ENCODE data around the gene FHOD1. TPM values are rescaled to one million over a fixed set of nuclear protein-coding genes. Genes with fewer than 3 reads are reported as not detected.

Gene FHOD1
- total RNA-seq, 4 donors from 2014 or later, result 17.9 to 26.4 (median 24.3) TPM

GRCh38 chr16:67283039-67283825, 36.0 kb upstream of the FHOD1 start:
- no peaks in the 10 kb centered on the region for H3K36me3 ChIP-seq
- no peaks in the 10 kb centered on the region for H3K27me3 ChIP-seq
- peak; percentile 29 for DNase-seq
- intact Hi-C loops (cut with DNase I), result no loop called here
- TF ChIP-seq POLR2A (IDR thresholded peaks at IDR 0.05), result no peak
- TF ChIP-seq CTCF (IDR thresholded peaks at IDR 0.05), result no peak
- peaks cover 11 to 22% of the 10 kb centered on the region in 2 donors for H3K4me1 ChIP-seq
- whole genome bisulfite sequencing, 2 donors, result 83 to 87% methylated on average over 7 of the region's 7 CpGs
- no peaks in the 10 kb centered on the region for H3K9me3 ChIP-seq
- H3K27ac ChIP-seq, result no peak overlapping the region
- H3K4me3 ChIP-seq (replicated peaks in 1 of 3), result no peak overlapping the region

DNA sequence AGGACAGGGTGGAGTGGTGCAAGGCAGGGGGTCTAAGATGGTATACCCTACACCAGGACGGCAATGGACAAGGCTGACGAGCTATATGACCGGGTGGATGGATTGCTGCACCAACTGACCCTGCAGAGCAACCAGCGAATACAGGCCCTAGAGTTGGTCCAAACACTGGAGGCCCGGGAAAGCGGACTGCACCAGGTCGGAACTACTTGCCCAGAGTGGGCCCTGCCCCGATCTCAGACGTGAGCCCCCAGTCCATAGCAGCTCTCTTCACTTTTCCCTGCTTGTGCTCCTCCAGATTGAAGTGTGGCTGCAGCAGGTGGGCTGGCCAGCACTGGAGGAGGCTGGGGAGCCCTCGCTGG, 35.1 kb upstream of the FHOD1 start:
- H3K36me3 ChIP-seq, result no peaks in the 10 kb centered on the region
- peaks cover 11 to 30% of the 10 kb centered on the region in 2 donors for H3K4me1 ChIP-seq
- H3K9me3 ChIP-seq, result no peaks in the 10 kb centered on the region
- no peak for DNase-seq
- TF ChIP-seq CTCF (IDR thresholded peaks at IDR 0.05), result no peak
- TF ChIP-seq POLR2A (IDR thresholded peaks at IDR 0.05), result no peak
- WGBS, 2 donors, result 93 to 94% methylated on average over 10 of the region's 10 CpGs
- H3K4me3 ChIP-seq (replicated peaks in 1 of 3), result no peak overlapping the region
- intact Hi-C loops (cut with DNase I), result no loop called here
- H3K27ac ChIP-seq, result no peak overlapping the region
- no peaks in the 10 kb centered on the region for H3K27me3 ChIP-seq

DNA sequence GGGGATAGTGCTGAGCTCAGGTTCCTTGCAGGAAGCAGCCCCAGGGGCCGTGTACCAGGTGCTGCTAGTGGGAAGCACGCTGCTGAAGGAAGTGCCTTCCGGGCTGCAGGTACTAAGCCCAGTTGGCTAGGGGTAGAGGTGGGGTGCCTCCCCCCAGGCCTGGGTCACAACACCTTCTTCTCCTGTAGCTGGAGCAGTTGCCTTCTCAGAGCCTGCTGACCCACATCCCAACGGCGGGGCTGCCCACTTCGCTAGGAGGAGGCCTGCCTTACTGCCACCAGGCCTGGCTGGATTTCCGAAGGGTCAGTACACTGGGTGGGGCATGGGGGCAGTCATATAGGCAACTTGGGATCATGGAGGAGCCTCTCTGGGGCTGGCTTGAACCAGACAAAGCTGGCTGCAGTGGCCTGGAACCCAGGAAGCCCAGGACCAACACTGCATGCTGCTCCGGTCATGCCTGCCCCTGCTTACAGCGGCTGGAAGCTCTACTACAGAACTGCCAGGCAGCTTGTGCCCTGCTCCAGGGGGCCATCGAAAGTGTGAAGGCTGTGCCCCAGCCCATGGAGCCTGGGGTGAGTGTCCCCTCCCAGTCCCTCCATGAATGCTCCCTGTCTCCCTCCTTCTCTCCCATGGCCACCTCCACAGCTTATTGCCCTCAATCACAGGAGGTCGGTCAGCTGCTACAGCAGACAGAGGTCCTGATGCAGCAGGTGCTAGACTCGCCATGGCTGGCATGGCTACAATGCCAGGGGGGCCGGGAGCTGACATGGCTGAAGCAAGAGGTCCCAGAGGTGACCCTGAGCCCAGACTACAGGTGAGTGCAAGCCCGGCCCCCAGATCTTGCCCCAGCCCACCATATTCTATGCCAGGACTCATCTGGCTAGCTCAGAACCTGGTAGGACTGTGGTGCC, 34.5 kb upstream of the FHOD1 start:
- peaks cover 11 to 30% of the 10 kb centered on the region in 2 donors for H3K4me1 ChIP-seq
- H3K9me3 ChIP-seq, result no peaks in the 10 kb centered on the region
- H3K27me3 ChIP-seq, result no peaks in the 10 kb centered on the region
- H3K36me3 ChIP-seq, result no peaks in the 10 kb centered on the region
- DNase-seq, result no peak
- 91 to 94% methylated on average over 6 to 8 of the region's 14 CpGs for WGBS, 2 donors
- intact Hi-C loops (cut with DNase I), result no loop called here
- TF ChIP-seq CTCF (IDR thresholded peaks at IDR 0.05) (no peak), POLR2A (IDR thresholded peaks at IDR 0.05) (no peak)
- H3K27ac ChIP-seq, result no peak overlapping the region
- no peak overlapping the region for H3K4me3 ChIP-seq (replicated peaks in 1 of 3)

- WGBS, 2 donors, result 93% methylated on average over 12 to 13 of the region's 15 CpGs
Observed at GRCh38 chr16:67280090-67281015, 33.1 kb upstream of the FHOD1 start.

More at GRCh38 chr16:67280090-67281015, 33.1 kb upstream of the FHOD1 start:
- peaks cover 11 to 30% of the 10 kb centered on the region in 2 donors for H3K4me1 ChIP-seq
- H3K4me3 ChIP-seq (replicated peaks in 1 of 3), result no peak overlapping the region
- H3K36me3 ChIP-seq, result no peaks in the 10 kb centered on the region
- no peaks in the 10 kb centered on the region for H3K9me3 ChIP-seq
- H3K27ac ChIP-seq, result no peak overlapping the region
- TF ChIP-seq CTCF (IDR thresholded peaks at IDR 0.05) (no peak), POLR2A (IDR thresholded peaks at IDR 0.05) (no peak)
- no peak for DNase-seq
- intact Hi-C loops (cut with DNase I), result no loop called here
- H3K27me3 ChIP-seq, result no peaks in the 10 kb centered on the region
